Nephron (organoid): ENCODE results near the gene FSCN2.
A peak's percentile ranks its signal among the peaks of the same experiment; 100 is the strongest.

Experiments
- H3K27ac Mint-ChIP-seq, 3 experiments: 2 replicates each; pipeline ENCODE4 v1.8.0; 2020; ENCODE audit warnings: mixed read lengths in 3 of 3, mild to moderate bottlenecking in 2 of 3, moderate library complexity in 1 of 3
- H3K27me3 Mint-ChIP-seq: 2 replicates; pipeline ENCODE4 v1.8.0; 2021; ENCODE audit warnings: low read depth, mild to moderate bottlenecking, moderate library complexity, mixed read lengths
- H3K36me3 Mint-ChIP-seq: 2 replicates; pipeline ENCODE4 v1.8.0; 2020; ENCODE audit warnings: low read depth, mixed read lengths
- H3K4me1 Mint-ChIP-seq: 2 replicates; pipeline ENCODE4 v1.8.0; 2020; ENCODE audit warnings: mixed read lengths
- H3K4me3 Mint-ChIP-seq, 3 experiments: 2 replicates each; pipeline ENCODE4 v1.8.0; 2020; ENCODE audit warnings: mild to moderate bottlenecking in 3 of 3, mixed read lengths in 3 of 3, moderate library complexity in 2 of 3
- H3K9me3 Mint-ChIP-seq: 2 replicates; pipeline ENCODE4 v1.8.0; 2020; ENCODE audit warnings: mixed read lengths
- TF ChIP-seq, protein P1 (sequence below), 3 experiments: fragments of 200-600 bp; sonication (generic); IDR thresholded peaks; one replicate each; pipeline ENCODE4 v1.5.0; 2021; ENCODE audit warnings: antibody characterized with exemption in 3 of 3; ENCODE audit not compliant: unreplicated experiment in 3 of 3

Gene FSCN2

GRCh38 chr17:81557276-81558114 lies 29.3 kb downstream of the FSCN2 start:
- H3K9me3 Mint-ChIP-seq = no peaks in the 10 kb centered on the region
- TF ChIP-seq, protein P1, sequence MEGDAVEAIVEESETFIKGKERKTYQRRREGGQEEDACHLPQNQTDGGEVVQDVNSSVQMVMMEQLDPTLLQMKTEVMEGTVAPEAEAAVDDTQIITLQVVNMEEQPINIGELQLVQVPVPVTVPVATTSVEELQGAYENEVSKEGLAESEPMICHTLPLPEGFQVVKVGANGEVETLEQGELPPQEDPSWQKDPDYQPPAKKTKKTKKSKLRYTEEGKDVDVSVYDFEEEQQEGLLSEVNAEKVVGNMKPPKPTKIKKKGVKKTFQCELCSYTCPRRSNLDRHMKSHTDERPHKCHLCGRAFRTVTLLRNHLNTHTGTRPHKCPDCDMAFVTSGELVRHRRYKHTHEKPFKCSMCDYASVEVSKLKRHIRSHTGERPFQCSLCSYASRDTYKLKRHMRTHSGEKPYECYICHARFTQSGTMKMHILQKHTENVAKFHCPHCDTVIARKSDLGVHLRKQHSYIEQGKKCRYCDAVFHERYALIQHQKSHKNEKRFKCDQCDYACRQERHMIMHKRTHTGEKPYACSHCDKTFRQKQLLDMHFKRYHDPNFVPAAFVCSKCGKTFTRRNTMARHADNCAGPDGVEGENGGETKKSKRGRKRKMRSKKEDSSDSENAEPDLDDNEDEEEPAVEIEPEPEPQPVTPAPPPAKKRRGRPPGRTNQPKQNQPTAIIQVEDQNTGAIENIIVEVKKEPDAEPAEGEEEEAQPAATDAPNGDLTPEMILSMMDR (IDR thresholded peaks at IDR 0.05; ENCODE audit: unreplicated experiment in 3 of 3) = no peak
- peaks cover 15% of the 10 kb centered on the region for H3K4me1 Mint-ChIP-seq
- no peak overlapping the region for H3K4me3 Mint-ChIP-seq
- H3K27ac Mint-ChIP-seq = peak overlapping the region in 2 of 3 experiments; percentile 11 to 19
- peaks cover 35% of the 10 kb centered on the region for H3K36me3 Mint-ChIP-seq
- H3K27me3 Mint-ChIP-seq = peaks cover 6% of the 10 kb centered on the region

DNA sequence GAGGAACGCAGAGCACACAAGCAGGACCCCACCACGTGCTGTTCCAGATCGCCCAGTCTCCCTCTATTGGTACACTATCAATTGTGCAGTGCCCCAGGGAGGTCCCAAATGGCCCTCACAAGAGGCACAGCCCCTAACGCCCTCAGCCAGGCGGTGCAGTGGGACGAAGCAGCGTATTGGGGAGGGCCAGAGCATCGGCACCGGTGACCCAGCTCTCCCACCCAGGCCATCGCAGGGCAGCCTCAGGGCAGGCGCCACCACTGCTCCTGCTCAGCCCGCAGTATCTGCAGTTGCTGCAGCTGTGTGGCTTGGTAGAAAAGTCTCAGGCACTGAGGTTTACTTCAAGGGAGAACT lies 29.9 kb downstream of the FSCN2 start:
- H3K9me3 Mint-ChIP-seq = no peaks in the 10 kb centered on the region
- H3K27me3 Mint-ChIP-seq = peaks cover 6% of the 10 kb centered on the region
- TF ChIP-seq, protein P1 (IDR thresholded peaks at IDR 0.05; ENCODE audit: unreplicated experiment in 3 of 3) = no peak
- H3K36me3 Mint-ChIP-seq = peaks cover 38% of the 10 kb centered on the region
- peaks cover 12% of the 10 kb centered on the region for H3K4me1 Mint-ChIP-seq
- H3K4me3 Mint-ChIP-seq = no peak overlapping the region
- H3K27ac Mint-ChIP-seq = no peak overlapping the region

- no peak overlapping the region for H3K27ac Mint-ChIP-seq
- H3K4me1 Mint-ChIP-seq = peaks cover under 1% of the 10 kb centered on the region
- peaks cover 45% of the 10 kb centered on the region for H3K36me3 Mint-ChIP-seq
- no peaks in the 10 kb centered on the region for H3K27me3 Mint-ChIP-seq
- no peaks in the 10 kb centered on the region for H3K9me3 Mint-ChIP-seq
- no peak overlapping the region for H3K4me3 Mint-ChIP-seq
- TF ChIP-seq, protein P1 (IDR thresholded peaks at IDR 0.05; ENCODE audit: unreplicated experiment in 3 of 3) = peak in 2 of 3 experiments; percentile 18 to 26
Observed at GRCh38 chr17:81558941-81559806, 31.0 kb downstream of the FSCN2 start.

DNA sequence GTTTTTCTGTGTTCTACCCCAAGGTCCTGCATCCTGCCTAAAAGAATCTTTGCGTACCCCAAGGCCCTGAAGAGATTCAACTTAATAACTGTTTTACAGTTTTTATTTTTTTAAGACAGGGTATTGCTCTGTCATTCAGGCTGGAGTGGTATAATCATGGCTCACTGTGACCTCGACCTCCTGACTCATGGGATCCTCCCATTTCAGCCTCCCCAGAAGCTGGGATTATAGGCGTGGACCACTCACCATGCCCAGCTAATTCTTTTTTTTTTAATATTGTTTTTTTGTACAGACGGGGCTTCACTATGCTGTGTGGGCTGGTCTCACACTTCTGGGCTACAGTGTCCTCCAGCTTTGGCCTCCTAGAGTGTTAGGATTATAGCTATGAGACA lies 33.3 kb downstream of the FSCN2 start:
- peaks cover 63% of the 10 kb centered on the region for H3K36me3 Mint-ChIP-seq
- no peaks in the 10 kb centered on the region for H3K9me3 Mint-ChIP-seq
- no peak overlapping the region for H3K4me3 Mint-ChIP-seq
- no peak overlapping the region for H3K27ac Mint-ChIP-seq
- peaks cover 11% of the 10 kb centered on the region for H3K4me1 Mint-ChIP-seq
- H3K27me3 Mint-ChIP-seq = no peaks in the 10 kb centered on the region
- TF ChIP-seq, protein P1 (IDR thresholded peaks at IDR 0.05; ENCODE audit: unreplicated experiment in 3 of 3) = no peak

- Mint-ChIP-seq H3K36me3 (peaks cover 70% of the 10 kb centered on the region), H3K27ac (peak overlapping the region in 1 of 3 experiments; percentile 99), H3K4me1 (peaks cover 30% of the 10 kb centered on the region), H3K4me3 (no peak overlapping the region), H3K9me3 (no peaks in the 10 kb centered on the region), H3K27me3 (no peaks in the 10 kb centered on the region)
- TF ChIP-seq, protein P1 (IDR thresholded peaks at IDR 0.05; ENCODE audit: unreplicated experiment in 3 of 3) = no peak
Observed at GRCh38 chr17:81563861-81564586, 35.8 kb downstream of the FSCN2 start.
